ENCODE data around the gene SLC4A1AP.

DNA sequence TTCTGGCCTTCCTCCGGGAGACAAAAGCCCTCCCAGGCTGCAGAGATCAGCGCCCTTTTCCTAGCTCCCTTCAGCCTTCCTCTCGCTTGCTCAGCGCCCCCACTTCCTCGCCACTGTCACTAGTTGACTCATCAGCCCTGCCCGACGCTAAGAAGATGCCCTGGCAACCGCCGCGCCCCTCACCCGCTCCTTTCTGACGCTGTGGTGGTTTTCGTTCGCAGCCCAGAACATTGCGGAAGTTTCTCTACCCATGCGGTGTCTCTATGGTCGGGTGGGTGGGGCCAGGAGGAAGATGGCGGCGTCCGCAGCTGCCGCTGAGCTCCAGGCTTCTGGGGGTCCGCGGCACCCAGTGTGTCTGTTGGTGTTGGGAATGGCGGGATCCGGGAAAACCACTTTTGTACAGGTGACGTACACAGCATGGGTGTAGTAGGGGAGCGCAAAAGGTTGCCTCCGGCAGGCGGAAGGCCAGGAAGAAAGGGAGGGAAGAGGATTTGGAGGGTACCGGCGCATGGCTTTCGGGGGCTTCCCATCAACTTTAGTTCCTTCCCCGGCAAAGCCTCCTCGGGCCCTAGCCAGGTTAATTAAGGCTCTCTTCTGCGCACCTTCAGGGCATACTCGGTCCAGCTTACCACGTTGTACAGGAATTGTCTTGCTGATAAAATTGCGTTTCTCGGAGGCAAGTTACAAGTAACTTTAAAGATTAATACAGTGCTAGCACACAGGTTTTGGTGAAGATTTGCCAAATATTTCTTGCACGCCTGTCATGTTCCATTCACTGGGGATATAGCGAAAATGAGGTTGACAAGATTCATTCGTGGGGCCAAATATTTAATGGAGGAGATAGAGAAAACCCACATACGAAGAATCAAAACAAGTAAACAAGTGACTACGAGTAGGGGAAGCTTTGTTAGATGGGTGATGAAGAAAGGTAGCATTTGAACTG lies 34.7 kb upstream of the SLC4A1AP start, which contains the start of the genes CCDC121 and GPN1:
- no peak for TF ChIP-seq POLR2A (IDR thresholded peaks at IDR 0.05; ENCODE audit: low read depth)
- TF ChIP-seq, protein P1, sequence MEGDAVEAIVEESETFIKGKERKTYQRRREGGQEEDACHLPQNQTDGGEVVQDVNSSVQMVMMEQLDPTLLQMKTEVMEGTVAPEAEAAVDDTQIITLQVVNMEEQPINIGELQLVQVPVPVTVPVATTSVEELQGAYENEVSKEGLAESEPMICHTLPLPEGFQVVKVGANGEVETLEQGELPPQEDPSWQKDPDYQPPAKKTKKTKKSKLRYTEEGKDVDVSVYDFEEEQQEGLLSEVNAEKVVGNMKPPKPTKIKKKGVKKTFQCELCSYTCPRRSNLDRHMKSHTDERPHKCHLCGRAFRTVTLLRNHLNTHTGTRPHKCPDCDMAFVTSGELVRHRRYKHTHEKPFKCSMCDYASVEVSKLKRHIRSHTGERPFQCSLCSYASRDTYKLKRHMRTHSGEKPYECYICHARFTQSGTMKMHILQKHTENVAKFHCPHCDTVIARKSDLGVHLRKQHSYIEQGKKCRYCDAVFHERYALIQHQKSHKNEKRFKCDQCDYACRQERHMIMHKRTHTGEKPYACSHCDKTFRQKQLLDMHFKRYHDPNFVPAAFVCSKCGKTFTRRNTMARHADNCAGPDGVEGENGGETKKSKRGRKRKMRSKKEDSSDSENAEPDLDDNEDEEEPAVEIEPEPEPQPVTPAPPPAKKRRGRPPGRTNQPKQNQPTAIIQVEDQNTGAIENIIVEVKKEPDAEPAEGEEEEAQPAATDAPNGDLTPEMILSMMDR (IDR thresholded peaks at IDR 0.05): no peak
- TF ChIP-seq EP300 (IDR thresholded peaks at IDR 0.05): no peak
- peak; percentile 76 to 78 for TF ChIP-seq POLR2AphosphoS5 (IDR thresholded peaks at IDR 0.05)

Measured in esophagus muscularis mucosa (tissue), 4 donors.